OCI-LY3 (cell line): ENCODE results near the gene NTPCR.

Experiments used
- H2AFZ ChIP-seq: fragments of 200-600, 300-600 bp; shearing (Covaris generic); 2 replicates; pipeline ENCODE4 v1.6.0; 2014; ENCODE audit warnings: antibody characterized with exemption, low read depth, low read length
- H3K27ac ChIP-seq: fragments of 200-600, 300-600 bp; sonication (generic); 2 replicates; pipeline ENCODE4 v1.5.1; 2014; ENCODE audit warnings: mild to moderate bottlenecking, low read length, moderate library complexity, mixed read lengths
- H3K27me3 ChIP-seq: fragments of 200-600, 300-600 bp; sonication (generic); 2 replicates; pipeline ENCODE4 v1.6.1; 2014; ENCODE audit warnings: low read depth, low read length, mixed read lengths
- H3K36me3 ChIP-seq: fragments of 200-600, 300-600 bp; sonication (generic); replicated peaks from 2 replicates; pipeline ENCODE3; 2014; ENCODE audit warnings: low read depth, low read length, mixed read lengths
- H3K4me1 ChIP-seq: fragments of 300-600, 200-600 bp; sonication (generic); 2 replicates; pipeline ENCODE4 v1.6.1; 2014; ENCODE audit warnings: low read length, mixed read lengths
- H3K4me2 ChIP-seq: fragments of 200-600, 300-600 bp; sonication (generic); 2 replicates; pipeline ENCODE4 v1.6.1; 2014; ENCODE audit warnings: low read length, mixed read lengths
- H3K4me3 ChIP-seq: fragments of 300-600, 200-600 bp; sonication (generic); 2 replicates; pipeline ENCODE4 v1.5.1; 2014; ENCODE audit warnings: antibody characterized with exemption, mild to moderate bottlenecking, low read length, moderate library complexity
- H3K79me2 ChIP-seq: fragments of 300-600, 200-600 bp; shearing (Covaris generic); 2 replicates; pipeline ENCODE4 v1.6.1; 2014; ENCODE audit warnings: mild to moderate bottlenecking, low read length, mixed read lengths
- H3K9ac ChIP-seq: fragments of 300-600, 200-600 bp; shearing (Covaris generic); 2 replicates; pipeline ENCODE4 v1.6.0; 2014; ENCODE audit warnings: mild to moderate bottlenecking, low read length, moderate library complexity
- H3K9me3 ChIP-seq: fragments of 200-600, 300-600 bp; shearing (Covaris generic); 2 replicates; pipeline ENCODE4 v1.6.1; 2014; ENCODE audit warnings: low read length, mixed read lengths; ENCODE audit not compliant: insufficient read depth
- H4K20me1 ChIP-seq: fragments of 200-600, 300-600 bp; sonication (generic); 2 replicates; pipeline ENCODE4 v1.6.1; 2016; ENCODE audit warnings: low read length, mixed read lengths; ENCODE audit not compliant: insufficient read depth
- CTCF ChIP-seq: fragments of 200-600, 300-600 bp; sonication (generic); IDR thresholded peaks from 2 replicates; pipeline ENCODE4 v1.5.1; 2014; ENCODE audit warnings: antibody characterized with exemption, low read length, low read depth
- EZH2phosphoT487 ChIP-seq: fragments of 200-600 bp; shearing (Covaris generic); IDR thresholded peaks from 2 replicates; pipeline ENCODE4 v1.6.1; 2018; ENCODE audit warnings: antibody characterized with exemption, mixed run types, low read depth

The NTPCR gene

GRCh38 chr1:232940262-232940661 is 10.1 kb upstream of the NTPCR start:
- Histone ChIP-seq H3K4me1 (peaks cover 11% of the 10 kb centered on the region), H3K36me3 (no peaks in the 10 kb centered on the region), H3K4me3 (no peak overlapping the region), H4K20me1 (no peaks in the 10 kb centered on the region), H3K9me3 (no peaks in the 10 kb centered on the region), H2AFZ (no peak overlapping the region), H3K9ac (no peak overlapping the region), H3K79me2 (no peaks in the 10 kb centered on the region), H3K27me3 (peaks cover 5% of the 10 kb centered on the region; the same call in 1 of the 2 replicates), H3K4me2 (no peak overlapping the region), H3K27ac (no peak overlapping the region)
- TF ChIP-seq EZH2phosphoT487 (no peak), CTCF (no peak; the same call in 1 of the 2 replicates)

- Histone ChIP-seq H3K36me3 (no peaks in the 10 kb centered on the region), H4K20me1 (no peaks in the 10 kb centered on the region), H3K4me1 (peaks cover 11% of the 10 kb centered on the region), H3K27ac (no peak overlapping the region), H3K9ac (no peak overlapping the region), H3K27me3 (peaks cover 3% of the 10 kb centered on the region; the same call in 1 of the 2 replicates), H3K4me3 (no peak overlapping the region), H3K9me3 (no peaks in the 10 kb centered on the region), H2AFZ (no peak overlapping the region), H3K79me2 (no peaks in the 10 kb centered on the region), H3K4me2 (no peak overlapping the region)
- TF ChIP-seq EZH2phosphoT487 (no peak), CTCF (no peak)
Observed at GRCh38 chr1:232942413-232943294, 7.8 kb upstream of the NTPCR start.

GRCh38 chr1:232943679-232944252 is 6.6 kb upstream of the NTPCR start:
- Histone ChIP-seq H4K20me1 (no peaks in the 10 kb centered on the region), H3K79me2 (no peaks in the 10 kb centered on the region), H2AFZ (peak overlapping the region; percentile 42), H3K27me3 (no peaks in the 10 kb centered on the region), H3K4me3 (no peak overlapping the region), H3K4me2 (peak overlapping the region; percentile 4; the same call in 1 of the 2 replicates), H3K4me1 (peaks cover 11% of the 10 kb centered on the region), H3K9me3 (no peaks in the 10 kb centered on the region), H3K36me3 (no peaks in the 10 kb centered on the region), H3K27ac (no peak overlapping the region), H3K9ac (no peak overlapping the region)
- TF ChIP-seq CTCF (no peak), EZH2phosphoT487 (no peak)

- H3K27ac ChIP-seq: no peak overlapping the region
- no peaks in the 10 kb centered on the region for H4K20me1 ChIP-seq
- peak overlapping the region; percentile 42 for H2AFZ ChIP-seq
- H3K9me3 ChIP-seq: no peaks in the 10 kb centered on the region
- no peaks in the 10 kb centered on the region for H3K79me2 ChIP-seq
- TF ChIP-seq EZH2phosphoT487 (no peak), CTCF (no peak)
- no peaks in the 10 kb centered on the region for H3K27me3 ChIP-seq
- no peaks in the 10 kb centered on the region for H3K36me3 ChIP-seq
- peaks cover 11% of the 10 kb centered on the region for H3K4me1 ChIP-seq
- peak overlapping the region; percentile 4; the same call in 1 of the 2 replicates for H3K4me2 ChIP-seq
- no peak overlapping the region for H3K4me3 ChIP-seq
- H3K9ac ChIP-seq: no peak overlapping the region
Observed at GRCh38 chr1:232944347-232944746, 6.1 kb upstream of the NTPCR start.
